Left lung (tissue), 10 donors: ENCODE results near the gene KCNH2. TPM values are rescaled to one million over a fixed set of nuclear protein-coding genes. Genes with fewer than 3 reads are reported as not detected.

ENCODE experiments used
- ATAC-seq: fragments of 200-7000 bp; cut with Tn5 transposase; one replicate; pipeline ENCODE4 v1.9.1; 2020; ENCODE audit warnings: moderate library complexity
- DNase-seq, 4 donors: peaks; one replicate each; pipeline ENCODE4 v3.0.0-alpha.2; 2013 to 2020
- H3K27ac ChIP-seq, 2 donors: fragments of 200-600 bp; sonication (generic) in 1 of 2; one replicate each; pipeline versions ENCODE4 v1.5.0 to v1.8.0; 2020 to 2021
- H3K27me3 ChIP-seq, 2 donors: fragments of 200-600 bp; sonication (generic) in 1 of 2; one replicate each; pipeline versions ENCODE4 v1.5.0 to v1.8.0; 2020 to 2021
- H3K36me3 ChIP-seq, 2 donors: fragments of 200-600 bp; sonication (generic) in 1 of 2; one replicate each; pipeline versions ENCODE4 v1.5.0 to v1.8.0; 2020 to 2021
- H3K4me1 ChIP-seq, 2 donors: fragments of 200-600 bp; one replicate each; pipeline ENCODE4 v1.8.0; 2021
- H3K4me3 ChIP-seq, 2 donors: fragments of 200-600 bp; sonication (generic) in 1 of 2; one replicate each; pipeline versions ENCODE4 v1.5.0 to v1.8.0; 2020 to 2021; ENCODE audit warnings: mild to moderate bottlenecking in 1 of 2
- H3K9me3 ChIP-seq, 2 donors: fragments of 200-600 bp; sonication (generic) in 1 of 2; one replicate each; pipeline versions ENCODE4 v1.5.0 to v1.8.0; 2020 to 2021
- intact Hi-C, 2 donors: fragments of 100-400 bp; cut with DNase I; formaldehyde crosslinking; loops; one replicate each; pipeline versions ENCODE4 v1.11.2 to v1.14.2; 2022
- polyA plus RNA-seq, 6 donors: library from polyadenylated mRNA; unstranded; fragments of 120-200 nt; gene quantifications; one replicate each; pipeline ENCODE4 v1.2.1, GENCODE V29; 2013; ENCODE audit not compliant: insufficient read length in 6 of 6
- total RNA-seq, 2 donors: library from RNA; stranded (reverse); fragmentation: NEBNext Ultra II Directional; extraction: Animal tissue kit (Norgen Biotek cat#: 25700); gene quantifications; one replicate each; pipeline ENCODE4 v1.2.1, GENCODE V29; 2021
- TF ChIP-seq, protein P1 (sequence below), 2 donors: fragments of 200-600 bp; sonication (generic) in 1 of 2; IDR thresholded peaks; one replicate each; pipeline versions ENCODE4 v1.5.0 to v1.8.0; 2021; ENCODE audit warnings: antibody characterized with exemption in 2 of 2
- donor health status: DM: no; HTN: yes; CAD: no.
- donor health status: DM: no; HTN: no; CAD: no.

Gene KCNH2
- total and polyA plus RNA-seq, 8 donors = 0.82 to 5.3 (median 4.2) TPM

GRCh38 chr7:150986099-150986512 lies 8.0 kb upstream of the KCNH2 start:
- TF ChIP-seq, protein P1, sequence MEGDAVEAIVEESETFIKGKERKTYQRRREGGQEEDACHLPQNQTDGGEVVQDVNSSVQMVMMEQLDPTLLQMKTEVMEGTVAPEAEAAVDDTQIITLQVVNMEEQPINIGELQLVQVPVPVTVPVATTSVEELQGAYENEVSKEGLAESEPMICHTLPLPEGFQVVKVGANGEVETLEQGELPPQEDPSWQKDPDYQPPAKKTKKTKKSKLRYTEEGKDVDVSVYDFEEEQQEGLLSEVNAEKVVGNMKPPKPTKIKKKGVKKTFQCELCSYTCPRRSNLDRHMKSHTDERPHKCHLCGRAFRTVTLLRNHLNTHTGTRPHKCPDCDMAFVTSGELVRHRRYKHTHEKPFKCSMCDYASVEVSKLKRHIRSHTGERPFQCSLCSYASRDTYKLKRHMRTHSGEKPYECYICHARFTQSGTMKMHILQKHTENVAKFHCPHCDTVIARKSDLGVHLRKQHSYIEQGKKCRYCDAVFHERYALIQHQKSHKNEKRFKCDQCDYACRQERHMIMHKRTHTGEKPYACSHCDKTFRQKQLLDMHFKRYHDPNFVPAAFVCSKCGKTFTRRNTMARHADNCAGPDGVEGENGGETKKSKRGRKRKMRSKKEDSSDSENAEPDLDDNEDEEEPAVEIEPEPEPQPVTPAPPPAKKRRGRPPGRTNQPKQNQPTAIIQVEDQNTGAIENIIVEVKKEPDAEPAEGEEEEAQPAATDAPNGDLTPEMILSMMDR (IDR thresholded peaks at IDR 0.05) = peak; percentile 60 to 68
- H3K4me3 ChIP-seq = no peak overlapping the region
- H3K27ac ChIP-seq = no peak overlapping the region
- ATAC-seq (peak; percentile 77), DNase-seq (peak in 1 of 4 donors; percentile 78)
- intact Hi-C loops = loop anchor here in 1 of 2 donors (5.0 kb wide), 1 partner anchor 89 kb away; no protein-coding TSS in a partner anchor
- H3K27me3 ChIP-seq = peaks cover 7 to 71% of the 10 kb centered on the region in 2 donors
- H3K4me1 ChIP-seq = peaks cover 3 to 27% of the 10 kb centered on the region in 2 donors
- H3K36me3 ChIP-seq = no peaks in the 10 kb centered on the region
- peaks cover 0 to 12% of the 10 kb centered on the region in 2 donors for H3K9me3 ChIP-seq

GRCh38 chr7:150983893-150984368 lies 5.8 kb upstream of the KCNH2 start:
- Histone ChIP-seq H3K4me3 (no peak overlapping the region), H3K27me3 (peaks cover 17 to 93% of the 10 kb centered on the region in 2 donors), H3K27ac (no peak overlapping the region), H3K36me3 (no peaks in the 10 kb centered on the region), H3K9me3 (no peaks in the 10 kb centered on the region), H3K4me1 (peaks cover 3 to 27% of the 10 kb centered on the region in 2 donors)
- DNase-seq = peak in 2 of 4 donors; percentile 8 to 63
- intact Hi-C loops = no loop called here
- peak; percentile 29 for ATAC-seq
- TF ChIP-seq, protein P1 (IDR thresholded peaks at IDR 0.05) = no peak

- Histone ChIP-seq H3K4me1 (peaks cover 0 to 20% of the 10 kb centered on the region in 2 donors), H3K4me3 (no peak overlapping the region), H3K27ac (no peak overlapping the region), H3K36me3 (no peaks in the 10 kb centered on the region), H3K9me3 (no peaks in the 10 kb centered on the region), H3K27me3 (peaks cover 27 to 94% of the 10 kb centered on the region in 2 donors)
- no peak for DNase-seq
- TF ChIP-seq, protein P1 (IDR thresholded peaks at IDR 0.05) = no peak
- intact Hi-C loops = no loop called here
- no peak for ATAC-seq
Observed at GRCh38 chr7:150982351-150982750, 4.2 kb upstream of the KCNH2 start.

- no peaks in the 10 kb centered on the region for H3K36me3 ChIP-seq
- peaks cover 0 to 20% of the 10 kb centered on the region in 2 donors for H3K4me1 ChIP-seq
- ATAC-seq (no peak), DNase-seq (no peak)
- no peak overlapping the region for H3K27ac ChIP-seq
- H3K27me3 ChIP-seq = peaks cover 33 to 94% of the 10 kb centered on the region in 2 donors
- TF ChIP-seq, protein P1 (IDR thresholded peaks at IDR 0.05) = no peak
- H3K4me3 ChIP-seq = no peak overlapping the region
- H3K9me3 ChIP-seq = no peaks in the 10 kb centered on the region
- intact Hi-C loops = no loop called here
Observed at GRCh38 chr7:150981644-150982043, 3.5 kb upstream of the KCNH2 start.

DNA sequence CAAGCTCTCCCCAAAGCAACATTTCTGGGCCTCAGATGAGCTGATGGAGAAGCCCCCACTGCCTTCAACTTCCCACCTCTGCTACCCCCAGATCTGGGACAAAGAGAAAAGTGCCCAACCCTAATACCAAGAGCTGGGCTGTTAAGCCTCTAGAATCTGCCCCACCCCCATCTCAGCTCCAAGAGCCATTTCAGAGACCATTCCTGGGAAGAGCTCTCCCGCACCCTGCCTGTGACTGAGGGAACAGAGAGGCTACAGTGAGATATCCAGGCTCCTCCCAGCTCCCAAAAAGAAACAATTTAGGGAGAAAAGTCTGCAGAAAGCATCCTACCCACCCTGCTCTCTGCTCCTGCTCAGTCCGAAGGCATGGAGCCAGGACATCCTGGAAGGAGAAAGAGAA lies 2.5 kb upstream of the KCNH2 start:
- peaks cover 0 to 14% of the 10 kb centered on the region in 2 donors for H3K4me1 ChIP-seq
- no peaks in the 10 kb centered on the region for H3K36me3 ChIP-seq
- DNase-seq (peak in 1 of 4 donors; percentile 2), ATAC-seq (no peak)
- TF ChIP-seq, protein P1 (IDR thresholded peaks at IDR 0.05) = no peak
- no peak overlapping the region for H3K4me3 ChIP-seq
- intact Hi-C loops = no loop called here
- no peaks in the 10 kb centered on the region for H3K9me3 ChIP-seq
- H3K27ac ChIP-seq = no peak overlapping the region
- peaks cover 33 to 94% of the 10 kb centered on the region in 2 donors for H3K27me3 ChIP-seq
